Astrocyte (in vitro differentiated cells and primary cell): ENCODE results near the gene OR7C1. TPM values are rescaled to one million over a fixed set of nuclear protein-coding genes. Genes with fewer than 3 reads are reported as not detected.
"Not testable (repeated sequence)": the region's sequence is repeated elsewhere in the genome, so short reads cannot be mapped to it uniquely, and the experiment has no call there.

Experiments
- DNase-seq: peaks from one replicate; pipeline ENCODE4 v3.0.0-alpha.2; 2010; ENCODE audit warnings: low read depth
- FAIRE-seq: peaks from 2 replicates; lab custom pipeline; 2011; peaks lifted over from hg19 to GRCh38; lab: Jason Lieb, UNC
- H2AFZ ChIP-seq: 2 replicates; pipeline ENCODE4 v1.6.0; 2012; ENCODE audit warnings: low read depth, low read length, inconsistent platforms
- H3K27ac ChIP-seq: 2 replicates; pipeline ENCODE4 v1.5.1; 2011; ENCODE audit warnings: low read depth, low read length, inconsistent platforms
- H3K27me3 ChIP-seq: 2 replicates; pipeline ENCODE4 v1.6.0; 2011; ENCODE audit warnings: low read length, inconsistent platforms; ENCODE audit not compliant: insufficient read depth
- H3K36me3 ChIP-seq: 2 replicates; pipeline ENCODE4 v1.5.1; 2011; ENCODE audit warnings: low read length, inconsistent platforms; ENCODE audit not compliant: insufficient read depth
- H3K4me1 ChIP-seq: 2 replicates; pipeline ENCODE4 v1.5.1; 2011; ENCODE audit warnings: low read length, inconsistent platforms; ENCODE audit not compliant: insufficient read depth
- H3K4me2 ChIP-seq: 2 replicates; pipeline ENCODE4 v1.6.0; 2012; ENCODE audit warnings: low read length, inconsistent platforms
- H3K4me3 ChIP-seq: 2 replicates; pipeline ENCODE4 v1.5.1; 2011; ENCODE audit warnings: low read depth, mild to moderate bottlenecking, low read length, inconsistent platforms; ENCODE audit not compliant: insufficient read depth
- H3K79me2 ChIP-seq: 2 replicates; pipeline ENCODE4 v1.6.0; 2012; ENCODE audit warnings: mild to moderate bottlenecking, low read length, inconsistent platforms; ENCODE audit not compliant: insufficient read depth
- H3K9ac ChIP-seq: 2 replicates; pipeline ENCODE4 v1.6.0; 2012; ENCODE audit warnings: mild to moderate bottlenecking, low read length, inconsistent platforms
- H3K9me3 ChIP-seq: 2 replicates; pipeline ENCODE4 v1.5.1; 2012; ENCODE audit warnings: low read depth, mild to moderate bottlenecking, low read length, inconsistent platforms; ENCODE audit not compliant: insufficient read depth
- H4K20me1 ChIP-seq: 2 replicates; pipeline ENCODE4 v1.6.0; 2012; ENCODE audit warnings: low read length, inconsistent platforms; ENCODE audit not compliant: insufficient read depth
- H3K27ac Mint-ChIP-seq: one replicate; pipeline ENCODE4 v1.8.0; 2021; ENCODE audit warnings: mild to moderate bottlenecking, mixed read lengths; ENCODE audit not compliant: unreplicated experiment
- H3K27me3 Mint-ChIP-seq: one replicate; pipeline ENCODE4 v1.8.0; 2021; ENCODE audit warnings: low read depth, mixed read lengths; ENCODE audit not compliant: unreplicated experiment
- H3K36me3 Mint-ChIP-seq: one replicate; pipeline ENCODE4 v1.8.0; 2021; ENCODE audit warnings: low read depth, mixed read lengths; ENCODE audit not compliant: unreplicated experiment
- H3K4me1 Mint-ChIP-seq: one replicate; pipeline ENCODE4 v1.8.0; 2021; ENCODE audit warnings: low read depth, mixed read lengths; ENCODE audit not compliant: unreplicated experiment
- H3K4me3 Mint-ChIP-seq: one replicate; pipeline ENCODE4 v1.8.0; 2021; ENCODE audit warnings: mild to moderate bottlenecking, moderate library complexity, mixed read lengths; ENCODE audit not compliant: unreplicated experiment
- H3K9me3 Mint-ChIP-seq: one replicate; pipeline ENCODE4 v1.8.0; 2021; ENCODE audit warnings: mild to moderate bottlenecking, mixed read lengths; ENCODE audit not compliant: unreplicated experiment
- EZH2 ChIP-seq: IDR thresholded peaks from 2 replicates; pipeline ENCODE4 v1.6.1; 2012; ENCODE audit warnings: mild to moderate bottlenecking, low read length, inconsistent platforms; ENCODE audit not compliant: insufficient read depth
- total RNA-seq: library from RNA; stranded (reverse); gene quantifications from 2 replicates; pipeline ENCODE4 v1.2.1, GENCODE V29; 2021
- TF ChIP-seq, protein P1 (sequence below): IDR thresholded peaks from 2 replicates; pipeline ENCODE4 v1.5.1; 2011; ENCODE audit warnings: low read depth, mild to moderate bottlenecking, inconsistent platforms, low read length, moderate library complexity; ENCODE audit not compliant: insufficient read depth

The OR7C1 gene
- total RNA-seq, 1 donor from 2014 or later = not detected

DNA sequence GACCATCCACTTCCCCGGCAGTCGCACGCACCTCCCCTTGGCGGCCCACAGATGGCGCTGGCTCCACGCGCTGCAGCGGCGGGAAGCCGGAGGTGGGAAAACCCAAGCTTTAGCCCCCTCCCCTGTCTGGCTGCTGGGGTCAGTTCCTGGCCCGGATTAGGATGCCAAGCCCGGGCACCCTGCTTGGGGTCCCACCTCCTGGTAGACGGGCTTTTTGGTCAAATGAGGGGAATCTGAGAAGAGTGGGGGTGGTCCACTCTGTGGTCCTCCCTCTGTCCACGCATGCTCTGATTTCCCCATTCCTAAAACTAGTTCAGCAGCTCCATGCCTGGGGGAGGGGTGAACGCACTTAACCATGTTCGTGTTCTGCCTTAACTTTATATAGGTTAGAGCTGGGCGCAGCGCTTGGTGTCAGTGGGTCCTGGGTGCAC is 48.5 kb downstream of the OR7C1 start:
- H3K4me3 ChIP-seq = no peak overlapping the region
- no peak for FAIRE-seq
- H3K4me1 ChIP-seq = no peaks in the 10 kb centered on the region
- no peak for DNase-seq
- no peaks in the 10 kb centered on the region for H3K27me3 ChIP-seq
- no peak overlapping the region for H3K4me3 Mint-ChIP-seq
- TF ChIP-seq EZH2 = no peak
- TF ChIP-seq, protein P1, sequence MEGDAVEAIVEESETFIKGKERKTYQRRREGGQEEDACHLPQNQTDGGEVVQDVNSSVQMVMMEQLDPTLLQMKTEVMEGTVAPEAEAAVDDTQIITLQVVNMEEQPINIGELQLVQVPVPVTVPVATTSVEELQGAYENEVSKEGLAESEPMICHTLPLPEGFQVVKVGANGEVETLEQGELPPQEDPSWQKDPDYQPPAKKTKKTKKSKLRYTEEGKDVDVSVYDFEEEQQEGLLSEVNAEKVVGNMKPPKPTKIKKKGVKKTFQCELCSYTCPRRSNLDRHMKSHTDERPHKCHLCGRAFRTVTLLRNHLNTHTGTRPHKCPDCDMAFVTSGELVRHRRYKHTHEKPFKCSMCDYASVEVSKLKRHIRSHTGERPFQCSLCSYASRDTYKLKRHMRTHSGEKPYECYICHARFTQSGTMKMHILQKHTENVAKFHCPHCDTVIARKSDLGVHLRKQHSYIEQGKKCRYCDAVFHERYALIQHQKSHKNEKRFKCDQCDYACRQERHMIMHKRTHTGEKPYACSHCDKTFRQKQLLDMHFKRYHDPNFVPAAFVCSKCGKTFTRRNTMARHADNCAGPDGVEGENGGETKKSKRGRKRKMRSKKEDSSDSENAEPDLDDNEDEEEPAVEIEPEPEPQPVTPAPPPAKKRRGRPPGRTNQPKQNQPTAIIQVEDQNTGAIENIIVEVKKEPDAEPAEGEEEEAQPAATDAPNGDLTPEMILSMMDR = peak; percentile 17
- H3K4me1 Mint-ChIP-seq = no peaks in the 10 kb centered on the region
- no peak overlapping the region for H2AFZ ChIP-seq
- H3K9me3 ChIP-seq = no peaks in the 10 kb centered on the region
- H3K27me3 Mint-ChIP-seq = peaks cover 4% of the 10 kb centered on the region
- H3K36me3 Mint-ChIP-seq = no peaks in the 10 kb centered on the region
- no peak overlapping the region for H3K9ac ChIP-seq
- no peak overlapping the region for H3K27ac Mint-ChIP-seq
- no peaks in the 10 kb centered on the region for H4K20me1 ChIP-seq
- H3K27ac ChIP-seq = no peak overlapping the region
- no peaks in the 10 kb centered on the region for H3K79me2 ChIP-seq
- no peak overlapping the region for H3K4me2 ChIP-seq
- no peaks in the 10 kb centered on the region for H3K36me3 ChIP-seq
- H3K9me3 Mint-ChIP-seq = no peaks in the 10 kb centered on the region

DNA sequence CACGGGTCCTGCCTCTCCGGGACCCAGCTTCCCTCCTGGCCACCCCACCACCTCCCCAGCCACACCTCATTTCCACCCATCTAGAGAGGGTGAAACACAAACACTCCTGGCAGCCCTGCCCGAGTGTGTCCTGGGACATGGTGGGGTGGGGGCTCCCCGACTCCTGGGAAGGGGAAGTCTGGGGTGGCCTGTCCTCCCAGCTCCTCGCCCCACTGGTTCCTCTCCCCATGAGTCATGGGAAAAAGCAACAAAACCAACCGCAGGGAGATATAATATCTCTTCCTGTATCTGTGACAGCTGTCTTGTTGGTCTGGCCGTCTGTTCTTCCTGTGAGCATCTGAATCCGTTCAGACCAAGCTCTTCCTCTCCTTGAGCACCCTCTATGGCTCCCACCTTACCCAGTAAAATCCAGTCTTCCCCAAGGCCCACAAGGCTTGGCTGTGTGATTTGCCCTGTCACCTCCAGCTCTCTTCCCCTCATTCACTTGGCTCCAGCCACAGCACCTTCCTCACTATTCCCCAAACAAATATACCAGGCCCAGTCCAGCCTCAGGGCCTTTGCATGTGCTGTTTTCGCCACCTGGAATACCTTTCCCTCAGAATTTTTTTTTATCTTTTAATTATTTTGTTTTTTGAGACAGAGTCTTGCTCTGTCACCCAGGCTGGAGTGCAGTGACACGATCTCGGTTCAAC is 49.7 kb downstream of the OR7C1 start:
- not testable (repeated sequence) for FAIRE-seq, H2AFZ ChIP-seq, H3K4me3 ChIP-seq, H3K9ac ChIP-seq, H3K4me1 ChIP-seq, H3K36me3 ChIP-seq, H4K20me1 ChIP-seq, H3K79me2 ChIP-seq, H3K27ac Mint-ChIP-seq, H3K9me3 ChIP-seq, H3K27me3 ChIP-seq, H3K4me1 Mint-ChIP-seq, H3K9me3 Mint-ChIP-seq, H3K27me3 Mint-ChIP-seq, H3K4me2 ChIP-seq, H3K4me3 Mint-ChIP-seq, H3K36me3 Mint-ChIP-seq, H3K27ac ChIP-seq
- DNase-seq = peak; percentile 6

DNA sequence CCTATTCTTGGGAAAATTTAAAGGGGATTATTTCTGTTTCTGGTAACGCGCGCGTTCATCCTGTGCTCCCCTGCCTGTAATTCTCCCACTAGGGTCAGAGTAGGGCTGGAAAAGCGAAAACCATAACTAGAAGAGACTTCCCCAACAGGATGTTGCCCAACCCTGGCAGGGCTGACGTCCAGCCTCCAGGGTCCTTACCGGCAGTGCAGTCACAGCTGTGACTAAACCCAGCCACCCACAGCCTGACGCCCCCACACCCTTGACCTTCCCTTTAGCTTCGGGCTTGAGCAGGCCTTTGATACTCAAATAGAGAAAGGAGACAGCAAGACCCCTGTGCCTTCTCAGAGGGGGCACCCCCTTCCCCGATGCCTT is 50.3 kb downstream of the OR7C1 start:
- H3K4me2 ChIP-seq, H3K4me1 Mint-ChIP-seq, H3K9me3 Mint-ChIP-seq, H3K4me1 ChIP-seq, H3K27ac ChIP-seq, H3K4me3 Mint-ChIP-seq, FAIRE-seq, H3K9ac ChIP-seq, H3K79me2 ChIP-seq, H3K27ac Mint-ChIP-seq, H3K27me3 Mint-ChIP-seq, H3K36me3 Mint-ChIP-seq, H3K27me3 ChIP-seq, H2AFZ ChIP-seq, H3K4me3 ChIP-seq, H3K9me3 ChIP-seq, H4K20me1 ChIP-seq, H3K36me3 ChIP-seq: not testable (repeated sequence)
- peak; percentile 5 for DNase-seq

DNA sequence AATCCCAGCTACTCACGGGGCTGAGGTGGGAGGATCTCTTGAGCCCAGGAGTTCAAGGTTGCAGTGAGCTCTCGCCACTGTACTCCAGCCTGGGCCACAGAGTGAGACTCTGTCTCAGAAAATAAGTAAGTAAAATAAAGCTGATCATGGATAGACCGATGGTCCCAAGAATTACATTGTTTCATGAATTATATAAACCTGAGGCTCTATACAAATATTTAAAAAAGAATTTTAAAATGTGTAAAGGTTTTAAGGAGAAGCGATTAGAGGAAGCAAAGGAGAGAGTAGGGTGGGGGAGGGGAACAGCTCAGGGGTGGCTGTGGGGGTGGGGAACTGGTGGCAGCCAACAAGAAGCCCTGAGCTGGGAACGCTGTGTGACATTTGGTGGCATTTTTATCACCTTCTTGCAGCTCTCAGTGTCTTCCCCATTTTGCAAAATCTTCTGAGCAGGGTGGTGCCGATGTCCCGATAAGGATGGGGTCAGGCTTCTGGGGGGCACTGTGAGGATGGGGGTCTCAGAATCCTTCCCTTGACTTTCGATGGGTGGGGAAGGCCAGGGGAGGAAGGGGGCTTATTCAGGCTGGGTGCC is 51.5 kb downstream of the OR7C1 start:
- not testable (repeated sequence) for H3K27me3 ChIP-seq, FAIRE-seq, H4K20me1 ChIP-seq, H3K9me3 ChIP-seq, H3K4me1 Mint-ChIP-seq, H3K79me2 ChIP-seq, H3K9ac ChIP-seq, H3K27ac Mint-ChIP-seq, H3K9me3 Mint-ChIP-seq, H2AFZ ChIP-seq, H3K4me2 ChIP-seq, H3K36me3 ChIP-seq, H3K4me3 ChIP-seq, H3K36me3 Mint-ChIP-seq, DNase-seq, H3K27ac ChIP-seq, H3K4me1 ChIP-seq, H3K4me3 Mint-ChIP-seq, H3K27me3 Mint-ChIP-seq
